Activated CD8-positive, alpha-beta memory T cell treated with anti-CD3 and anti-CD28 coated beads for 24 hours (primary cell): ENCODE data around the gene FAM151A.

Experiments
- DNase-seq: peaks from one replicate; pipeline ENCODE4 v3.0.0-alpha.2; 2020

Gene FAM151A

GRCh38 chr1:54623216-54624007, at the start of gene FAM151A:
Gene FAM151A, minus strand, starts transcription at chr1:54623525. Its CDS starts 130 bp downstream, at chr1:54623395.
- no peak for DNase-seq

- peak; percentile 85 for DNase-seq
Measured at GRCh38 chr1:54671985-54672608, 48.8 kb upstream of the FAM151A start.

GRCh38 chr1:54668567-54668966, 45.2 kb upstream of the FAM151A start:
- no peak for DNase-seq

- no peak for DNase-seq
Measured at GRCh38 chr1:54667797-54668196, 44.5 kb upstream of the FAM151A start.

GRCh38 chr1:54666333-54666732, 43.0 kb upstream of the FAM151A start:
- DNase-seq, result no peak

GRCh38 chr1:54665852-54666251, 42.5 kb upstream of the FAM151A start:
- DNase-seq, result no peak

GRCh38 chr1:54664364-54664763, 41.0 kb upstream of the FAM151A start:
- no peak for DNase-seq

GRCh38 chr1:54663725-54664124, 40.4 kb upstream of the FAM151A start:
- no peak for DNase-seq

GRCh38 chr1:54658164-54658913, 35.0 kb upstream of the FAM151A start:
- DNase-seq, result no peak

GRCh38 chr1:54653036-54653435, 29.7 kb upstream of the FAM151A start:
- no peak for DNase-seq

- no peak for DNase-seq
Measured at GRCh38 chr1:54652168-54652567, 28.8 kb upstream of the FAM151A start.

GRCh38 chr1:54651608-54652007, 28.3 kb upstream of the FAM151A start:
- no peak for DNase-seq

GRCh38 chr1:54650417-54650816, 27.1 kb upstream of the FAM151A start:
- DNase-seq, result no peak

- no peak for DNase-seq
Measured at GRCh38 chr1:54649921-54650320, 26.6 kb upstream of the FAM151A start.

- DNase-seq, result no peak
Measured at GRCh38 chr1:54649130-54649898, 26.0 kb upstream of the FAM151A start.

GRCh38 chr1:54645806-54646676, 22.7 kb upstream of the FAM151A start:
- no peak for DNase-seq

- DNase-seq, result no peak
Measured at GRCh38 chr1:54643736-54644135, 20.4 kb upstream of the FAM151A start.

- no peak for DNase-seq
Measured at GRCh38 chr1:54640863-54641836, 17.8 kb upstream of the FAM151A start, which contains the start of gene MROH7. Gene MROH7, plus strand, starts transcription at chr1:54641786. Its CDS starts 11,141 bp downstream, at chr1:54652927.

GRCh38 chr1:54640361-54640760, 17.0 kb upstream of the FAM151A start:
- DNase-seq, result no peak
